Embryonic facial prominence (tissue), 1 donor: Measurements from ENCODE around the gene WDTC1.

Experiments used
- DNase-seq: peaks from one replicate; pipeline ENCODE4 v3.0.0-alpha.2; 2016; ENCODE audit errors: extremely low spot score

Gene WDTC1

DNA sequence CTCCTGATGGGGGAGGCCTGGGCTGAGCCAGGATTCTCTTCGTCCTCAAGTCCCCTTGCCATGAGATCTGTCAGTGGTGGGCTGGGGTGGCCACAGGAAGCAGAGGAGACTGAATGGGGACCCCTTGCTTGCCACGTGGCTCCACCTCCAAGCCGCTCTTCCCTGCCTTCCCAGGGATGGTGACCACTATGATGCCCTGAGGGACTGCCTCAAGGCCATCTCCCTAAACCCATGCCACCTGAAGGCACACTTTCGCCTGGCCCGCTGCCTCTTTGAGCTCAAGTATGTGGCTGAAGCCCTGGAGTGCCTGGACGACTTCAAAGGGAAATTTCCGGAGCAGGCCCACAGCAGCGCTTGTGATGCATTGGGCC is 66.6 kb downstream of the WDTC1 start:
- no peak for DNase-seq

DNA sequence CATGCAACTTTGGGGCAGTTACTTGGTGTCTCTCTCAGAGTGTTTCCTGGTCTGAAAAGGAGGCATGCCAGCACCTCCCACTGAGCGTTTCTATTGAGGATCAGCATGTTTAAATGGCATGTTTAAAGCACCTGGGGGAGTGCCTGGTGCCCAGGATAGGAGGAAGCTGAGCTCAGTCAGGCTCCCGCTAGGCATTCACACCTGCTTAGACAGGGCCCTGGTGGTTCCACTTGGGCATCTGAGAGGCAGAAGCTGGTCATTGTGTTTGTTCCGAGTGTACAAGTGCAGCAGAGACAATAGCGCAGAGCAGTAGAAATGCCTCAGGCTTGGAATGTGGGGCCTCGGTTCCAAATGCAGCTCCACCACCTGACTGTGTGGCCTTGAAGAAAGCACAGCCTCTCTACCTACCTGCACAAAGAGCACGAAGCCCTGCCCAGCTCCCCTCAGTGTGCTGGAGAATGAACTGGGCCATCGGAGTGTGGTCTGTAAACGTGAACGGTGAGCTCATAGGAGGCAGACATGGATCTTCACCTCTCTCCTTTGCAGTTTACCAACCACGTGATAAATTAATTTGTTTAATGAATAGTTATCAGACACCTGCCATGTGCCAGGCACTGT is 67.3 kb downstream of the WDTC1 start:
- no peak for DNase-seq

DNA sequence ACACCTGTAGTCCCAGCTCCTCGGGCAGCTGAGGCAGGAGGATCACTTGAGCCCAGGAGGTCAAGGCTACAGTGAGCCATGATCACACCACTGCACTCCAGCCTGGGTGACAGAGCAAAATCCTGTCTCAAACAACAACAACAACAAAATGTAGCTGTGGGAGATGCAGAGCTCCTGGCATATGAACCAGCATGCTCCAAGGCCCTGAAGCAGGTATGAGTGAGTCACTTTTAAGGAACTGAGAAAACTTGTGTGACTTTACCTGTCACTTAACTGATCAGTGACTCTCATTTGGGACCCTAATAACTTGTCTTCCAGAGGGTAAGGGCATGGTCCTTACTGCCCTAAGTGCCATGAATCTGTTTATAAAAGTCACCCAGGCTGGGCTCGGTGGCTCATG is 68.2 kb downstream of the WDTC1 start:
- no peak for DNase-seq

DNA sequence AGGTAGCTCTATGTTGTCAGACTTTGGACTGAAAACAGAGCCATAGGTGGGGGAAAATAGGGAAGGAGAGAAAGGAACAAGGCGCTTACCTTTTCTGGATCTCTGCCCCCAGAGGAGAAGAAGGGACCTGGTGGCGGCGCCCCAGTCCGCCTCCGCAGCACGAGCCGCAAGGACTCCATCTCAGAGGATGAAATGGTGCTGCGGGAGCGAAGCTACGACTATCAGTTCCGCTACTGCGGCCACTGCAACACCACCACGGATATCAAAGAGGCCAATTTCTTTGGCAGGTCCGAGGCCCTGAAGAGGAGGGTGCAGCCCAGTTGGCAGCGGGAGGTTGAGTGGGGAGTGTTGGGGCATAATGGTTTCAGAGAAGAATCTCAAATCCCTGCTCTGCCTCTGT is 69.1 kb downstream of the WDTC1 start:
- DNase-seq: no peak

DNA sequence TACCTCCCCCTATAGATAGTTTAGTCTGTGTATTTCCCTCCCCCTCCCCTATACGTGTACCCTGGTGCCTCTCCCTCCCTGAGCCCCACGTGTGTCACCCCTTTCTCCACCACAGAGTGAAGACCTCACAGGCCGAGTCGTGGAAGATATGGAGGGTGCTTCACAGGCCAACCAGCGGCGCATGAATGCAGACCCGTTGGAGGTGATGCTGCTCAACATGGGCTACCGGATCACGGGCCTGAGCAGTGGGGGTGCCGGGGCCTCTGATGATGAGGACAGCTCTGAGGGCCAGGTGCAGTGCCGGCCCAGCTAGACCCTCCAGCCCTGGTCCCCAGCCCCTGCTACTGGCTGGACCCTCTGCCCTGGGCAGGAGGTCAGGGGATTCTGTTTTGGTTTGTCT is 71.6 kb downstream of the WDTC1 start:
- DNase-seq: no peak

DNA sequence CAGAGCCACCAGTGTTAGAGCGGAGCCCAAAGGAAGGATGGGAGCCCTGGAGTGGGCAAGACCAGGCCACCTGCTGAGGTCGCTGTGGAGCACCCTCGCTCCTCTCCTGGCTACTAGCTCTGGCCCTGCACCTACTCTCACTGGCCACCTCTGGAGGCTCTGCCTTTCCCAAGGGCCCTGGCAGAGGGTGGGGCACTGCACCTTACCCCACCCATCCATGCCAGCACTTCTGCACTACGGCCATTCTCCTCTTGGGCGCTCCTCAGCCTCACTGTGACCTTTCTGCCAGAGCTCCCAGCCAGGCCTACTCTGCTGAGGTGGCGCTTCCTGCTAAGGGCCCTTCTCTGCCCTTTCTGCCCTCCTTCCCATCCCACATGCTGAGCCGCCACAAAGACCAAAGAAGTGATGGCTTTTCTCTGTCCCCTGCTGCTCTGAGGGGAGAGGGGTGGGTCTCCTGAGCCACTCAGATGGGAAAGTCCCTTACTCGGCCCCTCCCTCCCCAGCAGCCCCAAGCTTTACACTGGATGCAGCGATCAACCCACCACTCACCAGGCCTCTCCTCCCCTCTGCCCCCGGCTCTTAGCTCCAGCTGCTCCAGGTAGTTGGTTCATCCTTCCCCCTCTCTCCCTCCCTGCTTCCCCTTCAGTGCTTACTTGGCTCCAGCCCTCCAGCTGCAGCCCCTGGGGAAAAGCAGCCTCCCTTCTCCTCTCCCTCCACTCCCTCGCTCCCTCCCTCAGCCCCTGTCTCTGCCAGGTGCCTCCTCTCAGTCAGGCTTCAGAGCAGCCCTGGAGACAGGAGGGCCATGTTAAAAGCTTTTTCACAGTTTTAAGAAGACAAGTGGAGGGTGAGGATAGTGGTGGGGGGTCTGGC is 72.7 kb downstream of the WDTC1 start:
- no peak for DNase-seq

DNA sequence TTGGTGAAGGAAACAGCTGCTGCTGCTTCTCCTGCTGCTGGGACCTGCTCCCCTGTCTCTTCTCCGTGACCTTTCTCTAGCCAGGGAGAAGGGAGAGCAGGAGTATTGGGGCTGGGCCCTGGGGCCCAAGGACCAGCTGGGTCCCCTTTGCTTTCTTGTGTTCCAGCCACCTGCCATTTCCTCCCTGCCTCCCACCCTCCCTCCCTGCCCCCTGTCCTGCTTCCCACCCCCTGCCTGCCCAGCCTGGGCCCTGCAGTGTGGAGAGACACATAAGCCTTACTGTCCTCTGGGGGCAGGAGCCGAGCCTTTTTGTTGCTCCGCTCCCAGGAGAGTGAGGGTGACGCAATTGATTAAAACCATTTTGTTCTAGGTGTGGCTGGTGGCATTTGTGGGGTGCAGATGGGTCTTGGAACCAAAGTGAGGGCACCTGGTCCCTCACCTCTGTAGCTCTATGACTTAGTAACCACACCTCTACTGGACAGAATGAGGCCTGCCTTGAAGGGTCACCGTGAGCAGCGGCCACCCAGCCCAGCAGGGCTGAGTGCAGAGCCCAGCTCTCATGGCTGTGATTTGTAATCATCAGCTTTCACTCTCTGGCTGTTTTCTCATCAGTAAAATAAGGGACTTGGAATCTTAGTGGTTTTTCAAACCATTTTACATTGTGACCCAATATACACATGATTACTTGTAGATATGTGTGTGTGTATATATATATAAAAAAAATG is 73.6 kb downstream of the WDTC1 start:
- DNase-seq: no peak

DNA sequence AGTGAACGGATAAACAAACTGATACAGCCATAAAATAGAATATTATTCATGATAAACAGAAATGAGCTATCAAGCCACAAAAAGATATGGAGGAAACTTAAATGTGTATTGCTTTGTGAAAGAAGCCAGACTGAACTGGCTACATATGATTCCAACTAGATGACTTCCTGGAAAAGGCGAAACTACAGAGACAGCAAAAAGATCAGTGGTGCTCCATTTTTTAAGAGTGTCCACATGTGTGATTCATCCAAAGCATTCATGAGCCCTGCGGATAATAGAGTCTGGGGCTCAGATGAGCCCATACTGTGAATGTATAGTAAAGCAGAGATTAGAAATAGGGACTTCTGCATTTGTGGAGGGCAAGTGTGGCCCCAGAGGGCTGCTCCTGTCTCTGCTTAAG is 79.7 kb downstream of the WDTC1 start:
- DNase-seq: no peak

DNA sequence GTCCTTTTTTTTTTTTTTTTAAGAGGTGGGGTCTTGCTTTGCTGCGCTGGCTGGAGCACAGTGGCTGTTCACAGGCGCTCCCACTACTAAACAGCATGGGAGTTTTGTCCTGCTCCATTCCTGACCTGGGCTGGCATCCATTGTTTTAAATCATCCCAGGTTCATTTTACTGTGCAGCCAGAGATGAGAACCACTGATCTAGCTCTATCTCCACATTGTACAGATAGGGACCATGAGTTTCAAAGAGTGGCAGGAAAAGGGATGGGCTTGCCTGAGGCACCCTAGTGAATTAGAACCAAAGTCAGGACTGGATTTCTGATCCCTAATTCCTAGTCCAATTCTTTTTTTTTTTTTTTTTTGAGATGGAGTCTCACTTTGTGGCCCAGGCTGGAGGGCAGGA is 80.3 kb downstream of the WDTC1 start:
- DNase-seq: no peak

DNA sequence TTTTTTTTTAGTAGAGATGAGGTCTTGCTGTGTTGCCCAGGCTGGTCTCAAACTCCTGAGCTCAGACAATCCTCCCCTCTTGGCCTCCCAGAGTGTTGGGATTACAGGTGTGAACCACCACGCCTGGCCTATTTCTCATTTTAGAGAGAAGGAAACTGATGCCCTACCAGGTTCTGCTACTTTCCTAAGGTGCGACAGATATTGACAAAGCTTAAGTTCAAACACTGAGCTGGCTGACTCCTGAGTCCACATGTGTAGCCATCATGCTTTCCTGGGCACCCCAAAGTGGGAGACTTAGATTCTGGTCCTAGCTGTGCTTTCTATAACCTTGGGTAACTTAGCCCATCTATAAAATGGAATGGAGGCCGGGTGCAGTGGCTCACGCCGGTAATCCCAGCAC is 82.4 kb downstream of the WDTC1 start:
- no peak for DNase-seq

DNA sequence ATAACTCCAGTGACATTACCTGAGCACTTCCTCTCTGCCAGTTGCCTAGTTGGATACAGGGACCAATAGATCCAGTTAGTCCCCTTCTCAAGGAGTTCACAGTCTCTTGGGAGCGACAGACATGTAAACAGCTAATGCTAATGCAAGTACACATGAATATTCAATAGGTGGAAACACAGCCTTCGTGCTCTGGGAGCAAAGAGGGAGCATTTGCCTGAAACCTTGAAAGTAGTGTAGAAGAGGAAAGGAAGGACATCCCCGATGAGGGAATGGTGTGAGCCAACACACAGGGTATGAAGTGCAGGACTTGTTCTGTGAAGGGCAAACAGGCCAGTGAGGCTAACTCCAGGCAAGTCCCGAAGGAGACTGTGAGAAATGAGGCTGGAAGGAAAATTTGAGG is 83.7 kb downstream of the WDTC1 start:
- no peak for DNase-seq

DNA sequence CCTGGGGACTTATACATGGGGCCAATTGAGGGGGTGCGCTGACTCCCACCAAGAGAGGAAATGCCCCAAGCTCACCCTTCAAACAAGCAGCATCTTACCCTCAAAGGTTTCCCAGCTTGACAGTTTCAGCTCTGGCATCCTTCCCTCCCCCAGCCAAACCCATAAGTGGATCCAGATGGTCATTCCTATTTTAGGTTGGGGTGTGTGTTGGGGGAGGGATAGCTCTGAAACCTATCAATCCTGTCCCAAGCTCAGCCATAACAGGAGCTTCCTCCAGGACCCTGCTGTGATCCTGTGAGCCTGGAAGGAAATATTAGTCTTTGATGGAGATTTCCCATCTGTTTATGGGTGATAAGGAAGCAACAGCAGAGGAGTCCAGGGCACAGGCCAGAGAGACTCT is 84.2 kb downstream of the WDTC1 start:
- DNase-seq: no peak

DNA sequence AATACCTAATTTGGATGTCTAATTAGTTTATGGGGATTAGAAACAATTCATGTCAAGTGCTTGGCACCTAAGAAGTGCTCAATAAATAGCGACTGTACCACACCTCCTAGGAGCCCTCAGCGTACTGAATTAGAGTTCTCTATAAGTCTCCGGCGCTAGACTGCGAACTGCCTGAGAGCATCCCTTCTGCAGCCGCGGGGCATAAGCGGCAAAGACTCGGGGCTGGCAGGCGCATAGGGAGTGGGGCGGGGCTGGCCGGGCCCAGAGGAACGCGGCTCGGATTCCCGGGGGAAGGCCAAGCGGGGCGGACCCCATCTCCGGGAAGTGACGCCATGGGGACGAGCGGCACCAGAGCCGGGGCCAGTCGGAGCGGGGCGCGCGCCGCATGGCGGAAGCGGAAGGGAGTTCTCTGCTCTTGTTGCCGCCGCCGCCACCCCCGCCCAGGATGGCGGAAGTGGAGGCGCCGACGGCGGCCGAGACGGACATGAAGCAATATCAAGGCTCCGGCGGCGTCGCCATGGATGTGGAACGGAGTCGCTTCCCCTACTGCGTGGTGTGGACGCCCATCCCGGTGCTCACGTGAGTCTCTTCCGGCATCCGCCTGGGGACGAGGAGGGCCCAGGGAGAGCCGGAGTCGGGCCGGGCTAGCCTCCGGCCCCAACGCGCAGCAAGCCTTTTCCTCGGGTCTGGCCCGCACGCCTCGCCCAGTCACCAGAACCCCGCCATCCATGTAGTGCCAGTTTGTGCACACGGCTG is 87.6 kb downstream of the WDTC1 start, which contains the start of gene TMEM222:
TSS of gene TMEM222 (plus strand) at position 351 of the 756 bp plus-strand sequence. CDS start at position 386, 35 bp downstream.
- peak; percentile 96 for DNase-seq

DNA sequence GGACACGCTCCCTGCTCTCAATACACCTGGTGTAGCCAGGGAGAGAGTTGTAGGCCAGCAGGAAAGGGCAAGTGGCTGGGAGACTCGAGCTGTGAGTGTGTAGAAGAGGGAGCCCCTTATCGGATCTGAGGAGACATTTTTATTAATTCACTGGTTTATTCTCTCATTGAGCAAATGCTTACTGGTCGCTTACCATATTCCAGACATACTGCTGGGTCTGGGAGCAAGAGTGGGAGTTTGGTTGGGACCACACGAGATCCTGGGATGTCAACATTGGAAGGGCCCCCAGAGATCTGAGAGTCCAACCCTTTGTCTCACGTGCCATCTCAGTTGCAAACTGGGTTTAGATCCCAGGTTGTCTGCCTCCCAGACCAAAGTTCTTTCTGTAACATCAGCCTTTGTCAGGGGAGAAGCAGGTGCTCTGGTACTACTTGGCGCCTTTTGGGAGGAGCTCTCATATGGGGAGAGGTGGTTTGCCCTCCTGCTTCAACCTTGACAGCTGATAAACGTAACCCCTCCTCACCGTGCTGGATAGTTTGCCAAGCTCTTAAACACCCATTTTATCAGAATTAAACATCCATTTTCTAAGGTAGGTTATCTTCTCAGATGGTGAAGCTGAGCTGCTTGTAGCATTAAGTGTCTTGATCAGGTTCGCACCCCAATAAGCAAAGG is 88.3 kb downstream of the WDTC1 start:
- no peak for DNase-seq

DNA sequence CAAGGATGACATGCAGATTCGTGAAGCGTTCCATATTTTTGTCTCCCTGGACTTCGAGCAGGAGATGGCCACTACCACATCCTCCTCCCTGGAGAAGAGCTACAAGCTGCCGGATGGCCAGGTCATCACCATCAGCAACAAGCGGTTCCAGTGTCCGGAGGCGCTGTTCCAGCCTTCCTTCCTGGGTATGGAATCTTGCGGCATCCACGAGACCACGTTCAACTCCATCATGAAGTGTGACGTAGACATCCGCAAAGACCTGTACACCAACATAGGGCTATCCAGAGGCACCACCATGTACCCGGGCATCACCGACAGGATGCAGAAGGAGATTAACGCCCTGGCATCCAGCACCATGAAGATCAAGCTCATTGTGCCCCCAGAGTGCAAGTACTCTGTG is 90.9 kb downstream of the WDTC1 start:
- no peak for DNase-seq

DNA sequence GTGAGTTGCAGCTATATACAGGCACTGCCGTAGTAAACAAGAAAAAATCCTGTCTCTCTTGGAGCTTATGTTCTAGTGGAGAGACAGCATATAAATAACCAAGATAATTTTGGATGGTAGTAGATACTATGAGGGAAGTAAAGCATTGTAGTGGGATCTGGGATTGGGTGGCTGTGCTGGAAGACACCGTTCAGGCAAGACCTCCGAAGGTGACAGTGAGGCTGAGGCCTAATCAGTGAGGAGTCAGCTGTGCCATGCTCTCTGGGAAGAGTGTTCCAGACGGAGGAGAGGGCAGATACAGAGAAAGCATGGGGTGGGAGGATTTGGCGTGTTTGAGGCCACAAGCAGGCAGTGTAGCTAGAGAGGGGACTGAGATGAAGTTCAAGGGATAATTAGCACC is 93.5 kb downstream of the WDTC1 start:
- DNase-seq: no peak

DNA sequence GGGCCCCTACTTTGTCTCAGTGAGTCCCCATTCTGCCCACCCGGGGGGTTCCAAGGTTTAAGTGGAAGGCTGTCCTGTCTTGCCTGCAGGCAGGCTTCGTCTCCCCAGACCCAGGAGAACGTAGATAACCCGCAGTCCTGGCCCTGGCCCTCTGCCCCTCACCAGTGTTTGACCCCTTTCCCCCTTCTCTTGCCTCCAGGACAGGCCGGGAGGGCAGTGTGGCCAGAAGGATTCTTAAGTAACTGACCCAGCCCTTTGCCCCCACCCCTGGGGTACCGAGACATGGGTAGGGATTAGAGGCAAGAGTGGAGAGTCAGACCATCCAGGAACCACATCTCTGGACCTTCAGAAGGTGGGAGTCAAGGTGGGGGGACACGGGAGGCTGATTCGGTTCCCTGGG is 96.4 kb downstream of the WDTC1 start:
- DNase-seq: no peak

DNA sequence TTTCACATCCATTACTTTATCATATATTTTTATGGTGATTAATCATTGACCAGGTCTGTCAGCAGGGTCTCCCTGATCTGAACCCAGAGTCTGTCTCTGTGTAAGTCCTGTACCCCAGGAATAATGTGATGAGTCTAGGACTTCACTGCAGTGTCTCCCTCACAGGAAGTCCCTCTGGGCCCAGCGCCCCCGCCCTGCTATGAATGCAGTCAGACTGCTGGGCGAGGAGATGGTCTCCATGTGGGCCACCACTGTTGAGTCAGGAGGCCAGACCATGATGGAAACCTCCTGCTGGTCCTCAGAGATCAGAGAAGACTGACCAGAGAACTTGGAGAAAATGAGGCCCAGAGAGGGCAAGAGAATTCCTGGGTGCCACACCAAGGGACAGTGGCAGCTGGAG is 97.0 kb downstream of the WDTC1 start:
- DNase-seq: no peak

DNA sequence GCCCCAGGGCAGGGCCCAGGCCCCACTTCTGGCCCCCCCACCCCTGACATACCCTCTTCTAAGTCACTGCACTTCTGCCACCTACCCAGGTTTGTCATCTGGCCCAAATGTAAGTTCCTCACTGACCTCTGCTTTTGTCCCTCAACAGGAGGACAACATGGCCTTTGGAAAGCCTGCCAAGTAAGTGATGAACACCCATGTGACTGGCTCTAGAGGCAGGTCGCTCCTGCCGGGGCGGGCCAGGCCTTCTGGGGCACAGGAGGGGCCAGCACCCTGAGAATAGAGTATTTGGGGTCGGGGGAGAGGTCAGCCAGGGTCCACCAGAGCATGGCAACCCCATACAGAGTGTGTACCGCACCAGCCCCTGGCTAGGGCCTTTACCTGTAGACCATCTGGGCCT is 97.5 kb downstream of the WDTC1 start:
- DNase-seq: no peak

DNA sequence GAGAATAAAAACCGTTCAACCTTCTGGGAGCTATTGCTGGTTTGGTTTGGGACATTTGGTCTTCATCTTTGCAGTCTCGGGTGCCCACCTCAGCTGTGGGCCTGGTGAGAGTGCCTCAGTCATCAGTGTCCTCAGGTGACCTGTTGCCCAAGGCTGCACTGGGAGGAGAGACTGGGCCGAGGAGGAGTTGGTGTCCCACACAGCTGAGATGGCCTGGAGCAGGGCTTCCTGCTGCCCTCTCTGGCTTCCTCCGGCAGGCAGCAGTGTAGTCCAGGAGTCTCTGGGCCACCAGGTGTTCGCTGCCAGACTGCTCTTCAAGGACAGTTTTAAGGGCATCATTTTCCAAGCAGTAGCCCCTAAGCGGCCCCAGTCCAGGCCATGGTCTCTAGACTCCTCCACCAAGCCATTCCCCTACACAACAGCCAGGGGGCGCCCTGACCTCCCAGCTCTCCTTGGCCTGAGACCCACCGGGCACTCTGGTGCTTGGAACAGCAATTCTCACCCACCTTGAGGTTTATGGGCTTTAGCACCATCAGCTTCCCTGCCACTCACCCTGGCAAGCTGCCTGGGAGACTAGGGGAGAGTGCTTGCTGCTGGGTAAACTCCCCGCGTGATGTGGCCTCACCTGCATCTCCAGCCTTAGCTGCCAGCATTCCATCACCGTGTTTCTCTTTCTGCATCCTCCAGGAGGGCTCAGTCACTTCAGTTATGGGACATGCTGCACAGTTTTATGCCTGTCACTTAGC is 98.3 kb downstream of the WDTC1 start:
- no peak for DNase-seq
